Endodermal cell (in vitro differentiated cells): ENCODE data around the gene RASGEF1C. TPM values are rescaled to one million over a fixed set of nuclear protein-coding genes. Genes with fewer than 3 reads are reported as not detected.

Source experiments
- DNase-seq: peaks from one replicate; pipeline ENCODE4 v3.0.0-alpha.2; 2017
- H3K27ac ChIP-seq: 2 replicates; pipeline ENCODE4 v1.5.1; 2013; ENCODE audit warnings: mild to moderate bottlenecking, low read depth, low read length, moderate library complexity
- H3K27me3 ChIP-seq: 2 replicates; pipeline ENCODE4 v1.6.1; 2013; ENCODE audit warnings: mild to moderate bottlenecking, low read length, moderate library complexity; ENCODE audit not compliant: insufficient read depth, control insufficient read depth, poor library complexity, severe bottlenecking
- H3K36me3 ChIP-seq: 2 replicates; pipeline ENCODE4 v1.7.0; 2013; ENCODE audit warnings: mild to moderate bottlenecking, low read length, moderate library complexity; ENCODE audit not compliant: control insufficient read depth, insufficient read depth
- H3K4me1 ChIP-seq: one replicate; pipeline ENCODE4 v1.7.0; 2013; ENCODE audit warnings: low read length; ENCODE audit not compliant: control insufficient read depth, insufficient read depth
- H3K4me3 ChIP-seq: 2 replicates; pipeline ENCODE4 v1.5.1; 2013; ENCODE audit warnings: mild to moderate bottlenecking, low read length, moderate library complexity
- H3K9ac ChIP-seq: 2 replicates; pipeline ENCODE4 v1.6.1; 2013; ENCODE audit warnings: mild to moderate bottlenecking, low read length, moderate library complexity; ENCODE audit not compliant: poor library complexity, severe bottlenecking; ENCODE audit errors: extremely low read depth
- H3K9me3 ChIP-seq: 2 replicates; pipeline ENCODE4 v1.6.1; 2013; ENCODE audit warnings: mild to moderate bottlenecking, low read length, moderate library complexity; ENCODE audit not compliant: control insufficient read depth
- H3K27ac Mint-ChIP-seq: 2 replicates; pipeline ENCODE4 v1.8.0; 2020; ENCODE audit warnings: mixed read lengths
- H3K27me3 Mint-ChIP-seq: 2 replicates; pipeline ENCODE4 v1.8.0; 2021; ENCODE audit warnings: mild to moderate bottlenecking, mixed read lengths; ENCODE audit not compliant: insufficient read depth
- H3K36me3 Mint-ChIP-seq: 2 replicates; pipeline ENCODE4 v1.8.0; 2020; ENCODE audit warnings: low read depth, mixed read lengths
- H3K4me1 Mint-ChIP-seq: 2 replicates; pipeline ENCODE4 v1.8.0; 2020; ENCODE audit warnings: mixed read lengths
- H3K4me3 Mint-ChIP-seq: 2 replicates; pipeline ENCODE4 v1.8.0; 2020; ENCODE audit warnings: mild to moderate bottlenecking, moderate library complexity, mixed read lengths
- H3K9me3 Mint-ChIP-seq: 2 replicates; pipeline ENCODE4 v1.8.0; 2020; ENCODE audit warnings: mild to moderate bottlenecking, mixed read lengths
- WGBS, 2 experiments: methylation state at CpG; one replicate each; pipeline versions ENCODE4 v1.1.5 to v1.1.7; 2013; ENCODE audit warnings: missing lambda C conversion rate in 2 of 2, mixed read lengths in 1 of 2; ENCODE audit not compliant: insufficient coverage in 1 of 2, insufficient read length in 1 of 2; 5-methylcytosine and 5-hydroxymethylcytosine counted together
- total RNA-seq, 2 donors: library from RNA; stranded (reverse); fragmentation: NEBNext Ultra II Directional in 1 of 2; extraction: Animal tissue kit (Norgen Biotek cat#: 25700) in 1 of 2; gene quantifications; 2 replicates in 1 of 2; 3 replicates in 1 of 2; pipeline ENCODE4 v1.2.1, GENCODE V29; 2021
- TF ChIP-seq, protein P1 (sequence below): fragments of 200-600 bp; sonication (generic); conservative IDR thresholded peaks from 2 replicates; pipeline ENCODE4 v1.5.0; 2021; ENCODE audit warnings: antibody characterized with exemption, mild to moderate bottlenecking

The RASGEF1C gene
- total RNA-seq, 2 donors from 2014 or later, result 0.62 to 0.75 TPM

DNA sequence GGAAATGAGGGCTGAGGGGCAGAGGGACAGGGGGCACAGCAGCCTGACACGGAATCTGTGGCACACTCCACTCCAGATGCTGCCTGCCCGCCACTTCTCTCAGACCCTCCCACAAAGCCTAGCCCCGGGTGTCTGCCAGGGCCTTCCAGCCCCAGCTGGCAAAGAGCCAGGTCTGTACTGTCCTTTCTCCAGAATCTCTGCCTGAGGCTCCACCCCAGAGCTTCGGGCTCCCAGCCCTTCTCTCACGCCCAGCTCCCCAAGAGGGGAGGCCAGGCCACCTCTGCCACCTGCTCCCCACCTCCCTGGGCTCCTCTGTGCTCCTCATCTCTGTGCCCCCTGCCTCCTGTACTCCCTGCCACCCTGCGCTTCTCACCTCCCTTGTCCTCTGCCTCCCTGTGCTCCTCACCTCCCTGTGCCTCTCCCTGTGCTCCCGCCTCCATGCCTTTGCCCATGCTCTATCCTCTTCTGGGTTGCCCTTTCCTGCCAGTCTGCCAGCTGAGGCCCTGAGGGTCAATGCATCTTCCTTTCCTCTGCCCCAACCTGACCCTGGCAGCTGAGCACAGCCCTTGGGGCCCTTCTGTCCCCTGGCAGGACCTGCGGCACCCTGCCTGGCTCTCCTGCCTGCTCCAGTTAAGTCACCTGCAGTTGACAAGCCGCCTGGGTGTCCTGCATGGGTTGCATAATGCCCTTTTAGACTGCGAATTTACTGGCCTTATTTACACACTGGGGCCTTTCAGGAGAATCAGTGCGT is 36.4 kb downstream of the RASGEF1C start:
- H3K36me3 Mint-ChIP-seq, result no peaks in the 10 kb centered on the region
- H3K27ac ChIP-seq, result no peak overlapping the region
- no peaks in the 10 kb centered on the region for H3K36me3 ChIP-seq
- no peaks in the 10 kb centered on the region for H3K27me3 ChIP-seq
- TF ChIP-seq, protein P1, sequence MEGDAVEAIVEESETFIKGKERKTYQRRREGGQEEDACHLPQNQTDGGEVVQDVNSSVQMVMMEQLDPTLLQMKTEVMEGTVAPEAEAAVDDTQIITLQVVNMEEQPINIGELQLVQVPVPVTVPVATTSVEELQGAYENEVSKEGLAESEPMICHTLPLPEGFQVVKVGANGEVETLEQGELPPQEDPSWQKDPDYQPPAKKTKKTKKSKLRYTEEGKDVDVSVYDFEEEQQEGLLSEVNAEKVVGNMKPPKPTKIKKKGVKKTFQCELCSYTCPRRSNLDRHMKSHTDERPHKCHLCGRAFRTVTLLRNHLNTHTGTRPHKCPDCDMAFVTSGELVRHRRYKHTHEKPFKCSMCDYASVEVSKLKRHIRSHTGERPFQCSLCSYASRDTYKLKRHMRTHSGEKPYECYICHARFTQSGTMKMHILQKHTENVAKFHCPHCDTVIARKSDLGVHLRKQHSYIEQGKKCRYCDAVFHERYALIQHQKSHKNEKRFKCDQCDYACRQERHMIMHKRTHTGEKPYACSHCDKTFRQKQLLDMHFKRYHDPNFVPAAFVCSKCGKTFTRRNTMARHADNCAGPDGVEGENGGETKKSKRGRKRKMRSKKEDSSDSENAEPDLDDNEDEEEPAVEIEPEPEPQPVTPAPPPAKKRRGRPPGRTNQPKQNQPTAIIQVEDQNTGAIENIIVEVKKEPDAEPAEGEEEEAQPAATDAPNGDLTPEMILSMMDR, result no peak
- DNase-seq, result no peak
- H3K4me1 ChIP-seq, result no peaks in the 10 kb centered on the region
- H3K4me3 ChIP-seq, result no peak overlapping the region
- WGBS, 2 experiments, result 89 to 93% methylated on average over 7 to 11 of the region's 11 CpGs
- H3K4me3 Mint-ChIP-seq, result no peak overlapping the region
- no peaks in the 10 kb centered on the region for H3K27me3 Mint-ChIP-seq
- no peak overlapping the region for H3K27ac Mint-ChIP-seq
- H3K9me3 ChIP-seq, result no peaks in the 10 kb centered on the region
- H3K9me3 Mint-ChIP-seq, result no peaks in the 10 kb centered on the region
- peaks cover 2% of the 10 kb centered on the region for H3K4me1 Mint-ChIP-seq
- no peak overlapping the region for H3K9ac ChIP-seq

- no peaks in the 10 kb centered on the region for H3K27me3 Mint-ChIP-seq
- no peak overlapping the region for H3K9ac ChIP-seq
- TF ChIP-seq, protein P1, result no peak
- H3K27me3 ChIP-seq, result no peaks in the 10 kb centered on the region
- no peak overlapping the region for H3K4me3 ChIP-seq
- no peaks in the 10 kb centered on the region for H3K9me3 Mint-ChIP-seq
- H3K27ac Mint-ChIP-seq, result no peak overlapping the region
- H3K4me1 ChIP-seq, result no peaks in the 10 kb centered on the region
- H3K36me3 Mint-ChIP-seq, result no peaks in the 10 kb centered on the region
- 96 to 100% methylated on average over 5 to 12 of the region's 14 CpGs for WGBS, 2 experiments
- H3K9me3 ChIP-seq, result no peaks in the 10 kb centered on the region
- H3K4me3 Mint-ChIP-seq, result no peak overlapping the region
- no peaks in the 10 kb centered on the region for H3K36me3 ChIP-seq
- DNase-seq, result no peak
- peaks cover 2% of the 10 kb centered on the region for H3K4me1 Mint-ChIP-seq
- H3K27ac ChIP-seq, result no peak overlapping the region
Measured at GRCh38 chr5:180171568-180172094, 37.4 kb downstream of the RASGEF1C start.

DNA sequence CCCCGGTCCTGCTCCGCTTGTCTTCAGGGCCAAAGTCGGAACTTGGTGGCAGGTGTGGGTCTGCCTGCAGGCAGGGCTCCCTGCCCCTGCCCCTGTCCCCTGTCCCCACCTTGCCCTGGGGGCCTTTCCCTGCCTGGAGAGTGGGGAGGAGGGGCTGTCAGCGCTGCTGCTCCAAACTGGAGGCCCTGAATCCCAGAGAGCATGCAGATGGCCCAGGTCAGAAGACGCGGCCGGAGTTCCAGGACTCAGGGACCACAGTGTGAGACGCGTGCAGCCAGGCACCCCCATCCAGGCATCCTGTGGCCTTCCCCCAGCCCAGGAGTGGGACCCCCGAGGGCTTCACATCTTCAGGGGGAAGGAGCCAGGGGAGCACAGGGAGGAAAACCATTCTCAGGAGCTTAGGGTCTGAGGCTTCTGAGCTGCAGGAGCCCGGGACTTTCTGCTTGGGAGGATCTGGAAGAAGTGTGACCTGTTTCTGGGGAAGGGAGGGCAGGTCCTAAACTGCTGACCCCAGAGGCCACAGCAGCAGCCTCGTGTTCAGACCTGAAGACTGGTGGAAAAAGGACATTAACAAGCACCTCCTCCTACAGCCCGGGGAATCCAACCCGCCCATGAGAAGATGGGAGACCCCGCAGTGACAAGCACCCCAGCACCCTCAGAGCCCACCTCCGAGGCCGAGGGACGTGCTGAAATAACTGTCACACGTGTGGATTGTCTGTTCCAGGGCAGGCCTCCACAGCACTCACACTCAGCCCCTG is 38.0 kb downstream of the RASGEF1C start:
- no peak overlapping the region for H3K4me3 ChIP-seq
- 92 to 96% methylated on average over 10 to 19 of the region's 19 CpGs for WGBS, 2 experiments
- TF ChIP-seq, protein P1, result no peak
- Mint-ChIP-seq H3K27me3 (no peaks in the 10 kb centered on the region), H3K4me1 (peaks cover 2% of the 10 kb centered on the region), H3K4me3 (no peak overlapping the region), H3K9me3 (no peaks in the 10 kb centered on the region), H3K27ac (no peak overlapping the region), H3K36me3 (no peaks in the 10 kb centered on the region)
- H3K4me1 ChIP-seq, result no peaks in the 10 kb centered on the region
- no peaks in the 10 kb centered on the region for H3K9me3 ChIP-seq
- H3K9ac ChIP-seq, result no peak overlapping the region
- DNase-seq, result no peak
- no peaks in the 10 kb centered on the region for H3K27me3 ChIP-seq
- no peak overlapping the region for H3K27ac ChIP-seq
- H3K36me3 ChIP-seq, result no peaks in the 10 kb centered on the region
